HG02943 (cell line): ENCODE results near the gene ARFGAP3.

Source experiments
- ATAC-seq: cut with Tn5 transposase; IDR thresholded peaks from one replicate; pipeline ENCODE4 v1.9.1; 2021; ENCODE audit warnings: mild to moderate bottlenecking, low read depth, moderate library complexity; ENCODE audit not compliant: unreplicated experiment

The ARFGAP3 gene

GRCh38 chr22:42856865-42857704 is at the start of gene ARFGAP3:
Gene ARFGAP3, minus strand, starts transcription at chr22:42857273. Its CDS starts 91 bp downstream, at chr22:42857182.
- ATAC-seq, result peak; percentile 80

- ATAC-seq, result no peak
Observed at GRCh38 chr22:42905702-42906183, 48.7 kb upstream of the ARFGAP3 start.

GRCh38 chr22:42905217-42905616 is 48.1 kb upstream of the ARFGAP3 start:
- no peak for ATAC-seq

GRCh38 chr22:42904050-42904449 is 47.0 kb upstream of the ARFGAP3 start:
- ATAC-seq, result no peak

- ATAC-seq, result no peak
Observed at GRCh38 chr22:42902875-42903510, 45.9 kb upstream of the ARFGAP3 start.

GRCh38 chr22:42901790-42902508 is 44.9 kb upstream of the ARFGAP3 start:
- ATAC-seq, result no peak

- no peak for ATAC-seq
Observed at GRCh38 chr22:42897960-42898359, 40.9 kb upstream of the ARFGAP3 start.

- no peak for ATAC-seq
Observed at GRCh38 chr22:42895541-42895981, 38.5 kb upstream of the ARFGAP3 start.

- no peak for ATAC-seq
Observed at GRCh38 chr22:42895087-42895486, 38.0 kb upstream of the ARFGAP3 start.

GRCh38 chr22:42893371-42894150 is 36.5 kb upstream of the ARFGAP3 start:
- ATAC-seq, result no peak

GRCh38 chr22:42892571-42893316 is 35.7 kb upstream of the ARFGAP3 start:
- ATAC-seq, result no peak

- no peak for ATAC-seq
Observed at GRCh38 chr22:42892156-42892555, 35.1 kb upstream of the ARFGAP3 start.

- ATAC-seq, result no peak
Observed at GRCh38 chr22:42891696-42892095, 34.6 kb upstream of the ARFGAP3 start.

GRCh38 chr22:42891008-42891407 is 33.9 kb upstream of the ARFGAP3 start:
- no peak for ATAC-seq

GRCh38 chr22:42889304-42889703 is 32.2 kb upstream of the ARFGAP3 start:
- no peak for ATAC-seq

- no peak for ATAC-seq
Observed at GRCh38 chr22:42887523-42888507, 30.7 kb upstream of the ARFGAP3 start.

- ATAC-seq, result no peak
Observed at GRCh38 chr22:42887120-42887519, 30.0 kb upstream of the ARFGAP3 start.

GRCh38 chr22:42885446-42885845 is 28.4 kb upstream of the ARFGAP3 start:
- no peak for ATAC-seq
